GM12878 (cell line): ENCODE data around the gene PIK3R5. TPM values are rescaled to one million over a fixed set of nuclear protein-coding genes. Genes with fewer than 3 reads are reported as not detected.

Experiments
- ATAC-seq: fragments of 200-7000 bp; cut with Tn5 transposase; 3 replicates; pipeline ENCODE4 v1.9.1; 2020; ENCODE audit warnings: mild to moderate bottlenecking, moderate library complexity
- BruUV-seq: library from RNA; stranded (reverse); fragments of 400-500 nt; replicated peaks from 2 replicates; lab custom pipeline; 2021; lab: Mats Ljungman, UMichigan
- CTCF ChIA-PET: fragments of 300-600 bp; sonication (Branson Sonifier 250); formaldehyde crosslinking; extraction: SDS; loops from one replicate; lab custom pipeline; 2021; ENCODE audit warnings: inconsistent platforms; lab: Yijun Ruan, JAX
- POLR2A ChIA-PET: fragments of 350-600 bp; formaldehyde crosslinking; extraction: SDS; loops from one replicate; lab custom pipeline; 2021; ENCODE audit warnings: inconsistent platforms; lab: Charles Lee
- RAD21 ChIA-PET: fragments of 300-600 bp; sonication (Branson Sonifier 250); formaldehyde crosslinking; loops from one replicate; lab custom pipeline; 2023; ENCODE audit warnings: antibody characterized with exemption; ENCODE audit not compliant: unreplicated experiment; lab: Charles Lee
- SMC1A ChIA-PET: fragments of 300-600 bp; sonication (Branson Sonifier 250); formaldehyde crosslinking; loops from one replicate; lab custom pipeline; 2023; ENCODE audit not compliant: unreplicated experiment, uncharacterized antibody; lab: Charles Lee
- DNase-seq: peaks from one replicate; pipeline ENCODE4 v3.0.0-alpha.2; 2011; ENCODE audit warnings: low read depth, low spot score
- FAIRE-seq: peaks from 3 replicates; lab custom pipeline; 2011; peaks lifted over from hg19 to GRCh38; lab: Jason Lieb, UNC
- H2AFZ ChIP-seq: 2 replicates; pipeline ENCODE4 v1.6.0; 2011; ENCODE audit warnings: low read depth, low read length, control low read depth; ENCODE audit not compliant: control insufficient read depth
- H3K27ac ChIP-seq: 2 replicates; pipeline ENCODE4 v1.5.1; 2011; ENCODE audit warnings: control low read depth; ENCODE audit not compliant: control insufficient read depth, insufficient read depth
- H3K27me3 ChIP-seq, 2 experiments: replicated peaks in 1 of 2; 2 replicates each; pipeline versions ENCODE4 v1.6.0 to v1.6.1; 2011; ENCODE audit warnings: low read length in 1 of 2; ENCODE audit not compliant: control insufficient read depth in 2 of 2, insufficient read depth in 2 of 2
- H3K36me3 ChIP-seq, 2 experiments: 2 replicates each; pipeline ENCODE4 v1.5.1; 2011; ENCODE audit warnings: low read length in 1 of 2; ENCODE audit not compliant: control insufficient read depth in 2 of 2, insufficient read depth in 2 of 2
- H3K4me1 ChIP-seq: 2 replicates; pipeline ENCODE4 v1.6.1; 2011; ENCODE audit warnings: mild to moderate bottlenecking, low read length, moderate library complexity, mixed read lengths; ENCODE audit not compliant: control insufficient read depth, insufficient read depth
- H3K4me2 ChIP-seq: 2 replicates; pipeline ENCODE4 v1.6.0; 2011; ENCODE audit warnings: control low read depth; ENCODE audit not compliant: control insufficient read depth, insufficient read depth
- H3K4me3 ChIP-seq: fragments of 200-600 bp; sonication (generic); 2 replicates; pipeline ENCODE4 v1.5.1; 2016
- H3K79me2 ChIP-seq: 2 replicates; pipeline ENCODE4 v1.6.0; 2011; ENCODE audit warnings: low read length; ENCODE audit not compliant: control insufficient read depth, insufficient read depth
- H3K9ac ChIP-seq: 2 replicates; pipeline ENCODE4 v1.8.0; 2011; ENCODE audit warnings: low read length, control low read depth, mixed read lengths; ENCODE audit not compliant: control insufficient read depth, insufficient read depth
- H3K9me3 ChIP-seq: replicated peaks from 3 replicates; pipeline ENCODE4 v1.5.1; 2011; ENCODE audit warnings: mild to moderate bottlenecking, low read length; ENCODE audit not compliant: control insufficient read depth, insufficient read depth
- H4K20me1 ChIP-seq: 2 replicates; pipeline ENCODE4 v1.6.0; 2011; ENCODE audit not compliant: control insufficient read depth, insufficient read depth
- BACH1 ChIP-seq: fragments of 450-650 bp; IDR thresholded peaks from 2 replicates; pipeline ENCODE4 v1.6.1; 2017; ENCODE audit warnings: mild to moderate bottlenecking, borderline replicate concordance
- CREM ChIP-seq: IDR thresholded peaks from 2 replicates; pipeline ENCODE4 v1.6.1; 2014; ENCODE audit warnings: antibody characterized with exemption, low read depth
- E4F1 ChIP-seq: fragments of 450-650 bp; IDR thresholded peaks from 2 replicates; pipeline ENCODE4 v1.6.1; 2018; ENCODE audit warnings: borderline replicate concordance, mild to moderate bottlenecking; ENCODE audit not compliant: partially characterized antibody
- FOS ChIP-seq: IDR thresholded peaks from 3 replicates; pipeline ENCODE4 v1.6.1; 2011; ENCODE audit warnings: borderline replicate concordance; ENCODE audit not compliant: insufficient read length; ENCODE audit errors: extremely low read depth
- HSF1 ChIP-seq: fragments of 150-350 bp; IDR thresholded peaks from 2 replicates; pipeline ENCODE4 v1.6.1; 2014; ENCODE audit warnings: mild to moderate bottlenecking, low read depth, low read length
- MTA3 ChIP-seq: IDR thresholded peaks from 2 replicates; pipeline ENCODE4 v1.6.1; 2012; ENCODE audit warnings: low read length, inconsistent platforms, borderline replicate concordance
- PKNOX1 ChIP-seq: fragments of 450-650 bp; IDR thresholded peaks from 2 replicates; pipeline ENCODE4 v1.6.1; 2016; ENCODE audit warnings: mild to moderate bottlenecking
- RAD51 ChIP-seq: fragments of 450-650 bp; IDR thresholded peaks from 2 replicates; pipeline ENCODE4 v1.6.1; 2016; ENCODE audit warnings: moderate library complexity, mild to moderate bottlenecking, inconsistent platforms
- REST ChIP-seq: IDR thresholded peaks from 2 replicates; pipeline ENCODE4 v1.6.1; 2012; ENCODE audit warnings: mild to moderate bottlenecking, low read depth, low read length
- SMAD1 ChIP-seq: fragments of 450-650 bp; IDR thresholded peaks from 2 replicates; pipeline ENCODE4 v1.6.1; 2018; ENCODE audit warnings: mild to moderate bottlenecking, low read depth; ENCODE audit not compliant: partially characterized antibody
- STAT3 ChIP-seq: IDR thresholded peaks from 2 replicates; pipeline ENCODE4 v1.6.1; 2011; ENCODE audit warnings: low read depth, low read length, improper control_type of control experiment
- ZNF24 ChIP-seq: fragments of 450-650 bp; IDR thresholded peaks from 2 replicates; pipeline ENCODE4 v1.6.1; 2017; ENCODE audit warnings: antibody characterized with exemption, mild to moderate bottlenecking
- ZSCAN29 ChIP-seq: fragments of 450-650 bp; IDR thresholded peaks from 2 replicates; pipeline ENCODE4 v1.6.1; 2017; ENCODE audit warnings: mild to moderate bottlenecking, moderate library complexity
- WGBS: methylation state at CpG from one replicate; pipeline ENCODE4 v1.1.6; 2016; ENCODE audit warnings: low lambda C conversion rate; ENCODE audit not compliant: insufficient replicate concordance, insufficient coverage; ENCODE audit errors: missing lambda C conversion rate; 5-methylcytosine and 5-hydroxymethylcytosine counted together
- in situ Hi-C: fragments of 300-500 bp; cut with MboI; formaldehyde crosslinking; loops from 9 replicates; pipeline ENCODE4 v1.14.3; 2018; ENCODE audit warnings: mixed read lengths
- intact Hi-C: fragments of 100-400 bp; cut with micrococcal nuclease; formaldehyde crosslinking; loops from one replicate; pipeline ENCODE4 v1.14.2; 2022; ENCODE audit not compliant: unreplicated experiment
- polyA plus RNA-seq, 11 experiments: library from polyadenylated mRNA; depleted of rRNA in 4 of 11; unstranded in 6 of 11; stranded (reverse) in 5 of 11; fragments of >200 nt; fragmentation: Nextera tagmentation in 4 of 11; fragmentation: Illumina TruSeq in 1 of 11; extraction: Ambion mirVana in 4 of 11; extraction: Trizol in 1 of 11; gene quantifications; 1 replicate in 1 of 11; 2 replicates in 10 of 11; pipeline versions ENCODE4 v1.2.1 to v1.2.3, GENCODE V29; 2011 to 2016; ENCODE audit warnings: inconsistent platforms in 2 of 11, missing spikeins in 2 of 11, low read depth in 1 of 11
- total RNA-seq, 4 experiments: library from RNA; depleted of rRNA in 3 of 4; stranded (reverse); fragments of >200 nt in 3 of 4; fragmentation: Illumina TruSeq in 1 of 4; extraction: Trizol in 1 of 4; gene quantifications; 2 replicates each; pipeline versions ENCODE4 v1.2.1 to v1.2.3, GENCODE V29; 2013 to 2021

The PIK3R5 gene
- total and polyA plus RNA-seq, 10 of the 15 experiments (the other 5 are each of a cell fraction or from before 2014, with no cell fraction given), result 9.5 to 50.8 (median 35.5) TPM

- H3K27ac ChIP-seq, result no peak overlapping the region
- H3K9ac ChIP-seq, result no peak overlapping the region
- no peaks in the 10 kb centered on the region for H3K9me3 ChIP-seq
- no peak overlapping the region for H2AFZ ChIP-seq
- 99% methylated on average over 6 of the region's 6 CpGs for WGBS
- RAD21 ChIA-PET, result no interaction called here
- no peaks in the 10 kb centered on the region; the same call in 1 of the 2 replicates for H3K79me2 ChIP-seq
- in situ Hi-C loops, result no loop called here
- no TSS peak for BruUV-seq
- FAIRE-seq, result no peak
- H3K27me3 ChIP-seq, result no peaks in the 10 kb centered on the region
- H3K4me1 ChIP-seq, result no peaks in the 10 kb centered on the region
- intact Hi-C loops, result no loop called here
- no peak overlapping the region for H3K4me3 ChIP-seq
- DNase-seq, result no peak
- POLR2A ChIA-PET, result no interaction called here
- ATAC-seq, result no peak
- SMC1A ChIA-PET, result interaction anchor here (1.2 kb wide), 1 partner anchor 29 kb away, joined by 3 read pairs; no protein-coding TSS in a partner anchor
- H3K36me3 ChIP-seq, result peaks cover 52 to 66% of the 10 kb centered on the region in 2 experiments
- H3K4me2 ChIP-seq, result no peak overlapping the region
- no peaks in the 10 kb centered on the region for H4K20me1 ChIP-seq
- CTCF ChIA-PET, result interaction anchor here (0.6 to 1.4 kb wide), 3 partner anchors 11 to 16 kb away, joined by 3 to 5 read pairs (median 3); no protein-coding TSS in a partner anchor
- no peak for TF ChIP-seq ZNF24
- no peak for TF ChIP-seq REST
- no peak for TF ChIP-seq STAT3
- no peak for TF ChIP-seq FOS
- TF ChIP-seq CREM, result no peak
- TF ChIP-seq SMAD1, result no peak
- TF ChIP-seq RAD51, result no peak
- no peak for TF ChIP-seq PKNOX1
- no peak for TF ChIP-seq BACH1
- no peak for TF ChIP-seq HSF1
- no peak for TF ChIP-seq E4F1
- no peak for TF ChIP-seq ZSCAN29
- TF ChIP-seq MTA3, result no peak
Measured at GRCh38 chr17:8835631-8836364, 129.7 kb downstream of the PIK3R5 start.
